Osteoblast (primary cell): ENCODE results near the gene TMEM37. TPM values are rescaled to one million over a fixed set of nuclear protein-coding genes. Genes with fewer than 3 reads are reported as not detected.
A peak's percentile ranks its signal among the peaks of the same experiment; 100 is the strongest.

Experiments
- DNase-seq: peaks from one replicate; pipeline ENCODE4 v3.0.0; 2011; ENCODE audit warnings: low spot score, mixed read lengths; ENCODE audit not compliant: insufficient read length; ENCODE audit errors: missing footprints
- H2AFZ ChIP-seq: 2 replicates; pipeline ENCODE4 v1.6.0; 2011; ENCODE audit warnings: mild to moderate bottlenecking, low read length
- H3K27ac ChIP-seq: 2 replicates; pipeline ENCODE4 v1.5.1; 2011; ENCODE audit warnings: mild to moderate bottlenecking, low read depth, low read length, moderate library complexity
- H3K27me3 ChIP-seq: 2 replicates; pipeline ENCODE4 v1.6.0; 2012; ENCODE audit warnings: mild to moderate bottlenecking, control low read depth, inconsistent platforms, low read length, moderate library complexity; ENCODE audit not compliant: insufficient read depth
- H3K36me3 ChIP-seq: 2 replicates; pipeline ENCODE4 v1.5.1; 2011; ENCODE audit warnings: mild to moderate bottlenecking, low read length, control low read depth, moderate library complexity; ENCODE audit not compliant: insufficient read depth
- H3K4me1 ChIP-seq: 2 replicates; pipeline ENCODE4 v1.5.1; 2011; ENCODE audit warnings: mild to moderate bottlenecking, low read length, control low read depth, moderate library complexity; ENCODE audit not compliant: insufficient read depth
- H3K4me2 ChIP-seq: 2 replicates; pipeline ENCODE4 v1.6.0; 2011; ENCODE audit warnings: mild to moderate bottlenecking, low read length; ENCODE audit not compliant: insufficient read depth
- H3K4me3 ChIP-seq: fragments of 200-600 bp; sonication (generic); 3 replicates; pipeline ENCODE4 v1.5.1; 2012; ENCODE audit warnings: mild to moderate bottlenecking, low read length, inconsistent platforms; ENCODE audit not compliant: insufficient read depth
- H3K79me2 ChIP-seq: 2 replicates; pipeline ENCODE4 v1.6.0; 2012; ENCODE audit warnings: mild to moderate bottlenecking, low read length, control low read depth, inconsistent platforms; ENCODE audit not compliant: insufficient read depth
- H3K9me3 ChIP-seq: 2 replicates; pipeline ENCODE4 v1.5.1; 2011; ENCODE audit warnings: low read depth, low read length, control low read depth
- H4K20me1 ChIP-seq: 2 replicates; pipeline ENCODE4 v1.6.0; 2012; ENCODE audit warnings: mild to moderate bottlenecking, low read length, control low read depth; ENCODE audit not compliant: insufficient read depth
- CTCF ChIP-seq: IDR thresholded peaks from 2 replicates; pipeline ENCODE4 v1.5.1; 2011; ENCODE audit warnings: mild to moderate bottlenecking, low read depth, low read length, moderate library complexity; ENCODE audit errors: extremely low read depth
- total RNA-seq: library from RNA; depleted of rRNA; stranded (reverse); fragments of >200 nt; gene quantifications from 2 replicates; pipeline ENCODE4 v1.2.3, GENCODE V29; 2012

The TMEM37 gene
- total RNA-seq, 1 donor, result 1.1 TPM

GRCh38 chr2:119438128-119438656 is 6.5 kb downstream of the TMEM37 start:
- DNase-seq, result peak; percentile 74
- Histone ChIP-seq H3K79me2 (no peaks in the 10 kb centered on the region), H3K4me1 (no peaks in the 10 kb centered on the region), H3K4me2 (no peak overlapping the region), H3K27me3 (no peaks in the 10 kb centered on the region), H3K36me3 (no peaks in the 10 kb centered on the region), H3K9me3 (no peaks in the 10 kb centered on the region), H4K20me1 (no peaks in the 10 kb centered on the region), H3K27ac (no peak overlapping the region), H3K4me3 (no peak overlapping the region), H2AFZ (no peak overlapping the region)
- no peak for TF ChIP-seq CTCF

GRCh38 chr2:119438726-119439284 is 7.2 kb downstream of the TMEM37 start:
- no peaks in the 10 kb centered on the region for H4K20me1 ChIP-seq

GRCh38 chr2:119439574-119440500 is 8.2 kb downstream of the TMEM37 start:
- Histone ChIP-seq H2AFZ (no peak overlapping the region), H4K20me1 (no peaks in the 10 kb centered on the region), H3K27ac (no peak overlapping the region), H3K4me3 (no peak overlapping the region), H3K36me3 (no peaks in the 10 kb centered on the region), H3K79me2 (no peaks in the 10 kb centered on the region), H3K9me3 (no peaks in the 10 kb centered on the region), H3K27me3 (peaks cover under 1% of the 10 kb centered on the region), H3K4me1 (no peaks in the 10 kb centered on the region), H3K4me2 (no peak overlapping the region)
- TF ChIP-seq CTCF, result no peak
- DNase-seq, result peak; percentile 53

More at GRCh38 chr2:119438726-119439284, 7.2 kb downstream of the TMEM37 start:
- Histone ChIP-seq H2AFZ (no peak overlapping the region), H3K36me3 (no peaks in the 10 kb centered on the region), H3K4me3 (no peak overlapping the region), H3K27me3 (no peaks in the 10 kb centered on the region), H3K4me2 (no peak overlapping the region), H3K4me1 (no peaks in the 10 kb centered on the region), H3K27ac (no peak overlapping the region), H3K9me3 (no peaks in the 10 kb centered on the region), H3K79me2 (no peaks in the 10 kb centered on the region)
- peak; percentile 72 for DNase-seq
- TF ChIP-seq CTCF, result no peak

- no peaks in the 10 kb centered on the region for H3K79me2 ChIP-seq
- no peaks in the 10 kb centered on the region for H3K9me3 ChIP-seq
- H3K4me3 ChIP-seq, result no peak overlapping the region
- no peaks in the 10 kb centered on the region for H4K20me1 ChIP-seq
- H2AFZ ChIP-seq, result no peak overlapping the region
- no peaks in the 10 kb centered on the region for H3K36me3 ChIP-seq
- H3K27ac ChIP-seq, result no peak overlapping the region
- no peaks in the 10 kb centered on the region for H3K4me1 ChIP-seq
- H3K4me2 ChIP-seq, result no peak overlapping the region
- peak; percentile 67 for DNase-seq
- TF ChIP-seq CTCF, result no peak
- peaks cover 7% of the 10 kb centered on the region for H3K27me3 ChIP-seq
Measured at GRCh38 chr2:119440501-119440870, 8.8 kb downstream of the TMEM37 start.
